HCT116 (cell line): Measurements from ENCODE around the gene RASL10B. TPM values are rescaled to one million over a fixed set of nuclear protein-coding genes. Genes with fewer than 3 reads are reported as not detected.

Experiments
- ATAC-seq: fragments of 200-7000 bp; cut with Tn5 transposase; 2 replicates; pipeline ENCODE4 v1.9.1; 2020; ENCODE audit warnings: mild to moderate bottlenecking, moderate library complexity
- BruUV-seq: library from RNA; stranded (reverse); fragments of 400-500 nt; replicated peaks from 2 replicates; lab custom pipeline; 2021; lab: Mats Ljungman, UMichigan
- CTCF ChIA-PET: fragments of 300-600 bp; sonication (Branson Sonifier 250); formaldehyde crosslinking; loops from one replicate; lab custom pipeline; 2021; ENCODE audit warnings: antibody characterized with exemption; lab: Charles Lee
- POLR2A ChIA-PET: fragments of 300-600, 350-600 bp; sonication (Branson Sonifier 250); formaldehyde crosslinking; loops from one replicate; lab custom pipeline; 2021; ENCODE audit warnings: antibody characterized with exemption; lab: Charles Lee
- RAD21 ChIA-PET, 2 experiments: fragments of 300-600 bp; sonication (Branson Sonifier 250); formaldehyde crosslinking; loops; one replicate each; lab custom pipeline; 2023; ENCODE audit warnings: low total read pairs in 2 of 2; ENCODE audit not compliant: uncharacterized antibody in 2 of 2, unreplicated experiment in 2 of 2, low non-redundant PET in 1 of 2; lab: Charles Lee
- DNase-seq: peaks from one replicate; pipeline ENCODE4 v3.0.0-alpha.2; 2010; ENCODE audit warnings: low read depth, low spot score
- H2AFZ ChIP-seq: fragments of 200-600 bp; shearing (Covaris generic), sonication (generic); 2 replicates; pipeline ENCODE4 v1.6.1; 2017; ENCODE audit warnings: low read depth, mixed run types, mixed read lengths, antibody characterized with exemption, low read length; ENCODE audit not compliant: poor library complexity, severe bottlenecking
- H3K27ac ChIP-seq: 2 replicates; pipeline ENCODE4 v1.5.1; 2012; ENCODE audit warnings: low read depth, low read length
- H3K27me3 ChIP-seq: fragments of 200-600 bp; sonication (generic); 2 replicates; pipeline ENCODE4 v1.6.1; 2016; ENCODE audit warnings: mixed run types, low read length, mixed read lengths; ENCODE audit not compliant: insufficient read depth
- H3K36me3 ChIP-seq, 2 experiments: fragments of 200-500 bp in 1 of 2; fragments of 200-600 bp in 1 of 2; sonication (Bioruptor generic) in 1 of 2; sonication (generic) in 1 of 2; 2 replicates each; pipeline versions ENCODE4 v1.5.1 to v1.6.1; 2014 to 2016; ENCODE audit warnings: low read length in 2 of 2, inconsistent platforms in 1 of 2, mixed read lengths in 1 of 2, mixed run types in 1 of 2; ENCODE audit not compliant: insufficient read depth in 2 of 2, control insufficient read depth in 1 of 2
- H3K4me1 ChIP-seq, 2 experiments: fragments of 200-600 bp in 1 of 2; sonication (generic) in 1 of 2; 2 replicates each; pipeline versions ENCODE4 v1.5.1 to v1.6.1; 2012 to 2017; ENCODE audit warnings: low read length in 2 of 2, inconsistent platforms in 1 of 2, mild to moderate bottlenecking in 1 of 2, mixed read lengths in 1 of 2, mixed run types in 1 of 2, moderate library complexity in 1 of 2; ENCODE audit not compliant: insufficient read depth in 2 of 2, control insufficient read depth in 1 of 2
- H3K4me2 ChIP-seq: fragments of 200-600 bp; sonication (generic); 2 replicates; pipeline ENCODE4 v1.6.1; 2017; ENCODE audit warnings: mixed run types, low read length, mixed read lengths
- H3K4me3 ChIP-seq, 2 experiments: fragments of 200-600 bp in 1 of 2; sonication (generic) in 1 of 2; replicated peaks in 1 of 2; 2 replicates each; pipeline ENCODE4 v1.5.1; 2011 to 2016; ENCODE audit warnings: low read length in 2 of 2, control low read depth in 1 of 2, low read depth in 1 of 2, mild to moderate bottlenecking in 1 of 2, mixed read lengths in 1 of 2, mixed run types in 1 of 2
- H3K79me2 ChIP-seq: fragments of 200-600 bp; sonication (generic); 2 replicates; pipeline ENCODE4 v1.6.1; 2017; ENCODE audit warnings: mild to moderate bottlenecking, mixed run types, low read length, moderate library complexity, mixed read lengths; ENCODE audit not compliant: insufficient read depth
- H3K9ac ChIP-seq: fragments of 200-600 bp; sonication (generic); 2 replicates; pipeline ENCODE4 v1.6.1; 2016; ENCODE audit warnings: low read length, mixed read lengths
- H3K9me2 ChIP-seq: fragments of 200-600 bp; sonication (generic), shearing (Covaris generic); 2 replicates; pipeline ENCODE4 v1.6.1; 2017; ENCODE audit warnings: mixed run types, mild to moderate bottlenecking, moderate library complexity; ENCODE audit not compliant: insufficient read depth
- H3K9me3 ChIP-seq, 2 experiments: fragments of 200-500 bp in 1 of 2; fragments of 200-600 bp in 1 of 2; sonication (Bioruptor generic) in 1 of 2; sonication (generic) in 1 of 2; 2 replicates each; pipeline ENCODE4 v1.6.1; 2014 to 2017; ENCODE audit warnings: low read length in 2 of 2, mixed read lengths in 2 of 2, inconsistent platforms in 1 of 2, low read depth in 1 of 2, mild to moderate bottlenecking in 1 of 2, mixed run types in 1 of 2, moderate library complexity in 1 of 2; ENCODE audit not compliant: control insufficient read depth in 1 of 2, insufficient read depth in 1 of 2
- H4K20me1 ChIP-seq: fragments of 200-600 bp; sonication (generic), shearing (Covaris generic); 2 replicates; pipeline ENCODE4 v1.6.1; 2017; ENCODE audit warnings: mixed run types, mild to moderate bottlenecking, moderate library complexity; ENCODE audit not compliant: insufficient read depth
- ELF1 ChIP-seq: IDR thresholded peaks from 2 replicates; pipeline ENCODE4 v1.6.1; 2012; ENCODE audit warnings: low read depth, borderline replicate concordance
- EZH2phosphoT487 ChIP-seq: fragments of 200-600 bp; IDR thresholded peaks from 2 replicates; pipeline ENCODE4 v1.6.1; 2018; ENCODE audit warnings: antibody characterized with exemption, borderline replicate concordance
- FOSL1 ChIP-seq: IDR thresholded peaks from 2 replicates; pipeline ENCODE4 v1.6.1; 2012; ENCODE audit warnings: low read depth
- JUND ChIP-seq: IDR thresholded peaks from 2 replicates; pipeline ENCODE4 v1.6.1; 2012
- POLR2A ChIP-seq: IDR thresholded peaks from 2 replicates; pipeline ENCODE4 v1.7.0; 2011; ENCODE audit warnings: borderline replicate concordance; ENCODE audit not compliant: insufficient read depth, insufficient read length; ENCODE audit errors: extremely low read depth
- POLR2AphosphoS5 ChIP-seq: IDR thresholded peaks from 2 replicates; pipeline ENCODE4 v1.6.1; 2011; ENCODE audit warnings: mild to moderate bottlenecking, low read depth, low read length, moderate library complexity
- RAD21 ChIP-seq: IDR thresholded peaks from 2 replicates; pipeline ENCODE4 v1.6.1; 2012; ENCODE audit warnings: low read depth, mild to moderate bottlenecking
- SIN3A ChIP-seq: IDR thresholded peaks from 2 replicates; pipeline ENCODE4 v1.6.1; 2012; ENCODE audit warnings: low read depth
- SRF ChIP-seq: IDR thresholded peaks from 2 replicates; pipeline ENCODE4 v1.6.1; 2012; ENCODE audit warnings: low read depth
- TCF7L2 ChIP-seq: IDR thresholded peaks from 2 replicates; pipeline ENCODE4 v1.7.0; 2011; ENCODE audit warnings: borderline replicate concordance, inconsistent platforms; ENCODE audit not compliant: insufficient read depth, insufficient read length; ENCODE audit errors: extremely low read depth
- YY1 ChIP-seq: IDR thresholded peaks from 2 replicates; pipeline ENCODE4 v1.6.1; 2011; ENCODE audit warnings: low read length, low read depth, moderate library complexity, mild to moderate bottlenecking; ENCODE audit not compliant: insufficient replicate concordance; ENCODE audit errors: extremely low read depth
- ZFX ChIP-seq: fragments of 450-650 bp; IDR thresholded peaks from 2 replicates; pipeline ENCODE4 v1.6.1; 2017
- ZNF274 ChIP-seq: fragments of 200-500 bp; sonication (Bioruptor generic); IDR thresholded peaks from 2 replicates; pipeline ENCODE4 v1.6.1; 2014; ENCODE audit warnings: mild to moderate bottlenecking, low read depth, low read length, inconsistent platforms
- intact Hi-C: fragments of 100-400 bp; cut with micrococcal nuclease; formaldehyde crosslinking; loops from 2 replicates; pipeline ENCODE4 v1.10.0; 2022
- total RNA-seq: library from RNA; stranded (reverse); gene quantifications from one replicate; pipeline ENCODE4 v1.2.1, GENCODE V29; 2021; ENCODE audit not compliant: unreplicated experiment
- TF ChIP-seq, protein P1 (sequence below): IDR thresholded peaks from 2 replicates; pipeline ENCODE4 v1.6.1; 2012
- TF ChIP-seq, protein P2 (sequence below), 3 experiments: fragments of 200-600 bp in 1 of 3; sonication (generic) in 1 of 3; IDR thresholded peaks in 2 of 3; conservative IDR thresholded peaks in 1 of 3; 2 replicates each; pipeline ENCODE4 v1.5.1; 2012 to 2017; ENCODE audit warnings: low read depth in 2 of 3, low read length in 2 of 3, antibody characterized with exemption in 1 of 3, borderline replicate concordance in 1 of 3, control low read depth in 1 of 3, mild to moderate bottlenecking in 1 of 3, mixed read lengths in 1 of 3, mixed run types in 1 of 3, moderate library complexity in 1 of 3; ENCODE audit not compliant: insufficient read depth in 1 of 3
- TF ChIP-seq, protein P3 (sequence below): IDR thresholded peaks from 2 replicates; pipeline ENCODE4 v1.6.1; 2011; ENCODE audit warnings: mild to moderate bottlenecking, low read length, moderate library complexity; ENCODE audit not compliant: insufficient replicate concordance; ENCODE audit errors: extremely low read depth
- TF ChIP-seq, protein P4 (sequence below): IDR thresholded peaks from 2 replicates; pipeline ENCODE4 v1.6.1; 2012; ENCODE audit warnings: low read depth

Gene RASL10B
- total RNA-seq, 1 experiment from 2014 or later = 0.15 TPM

DNA sequence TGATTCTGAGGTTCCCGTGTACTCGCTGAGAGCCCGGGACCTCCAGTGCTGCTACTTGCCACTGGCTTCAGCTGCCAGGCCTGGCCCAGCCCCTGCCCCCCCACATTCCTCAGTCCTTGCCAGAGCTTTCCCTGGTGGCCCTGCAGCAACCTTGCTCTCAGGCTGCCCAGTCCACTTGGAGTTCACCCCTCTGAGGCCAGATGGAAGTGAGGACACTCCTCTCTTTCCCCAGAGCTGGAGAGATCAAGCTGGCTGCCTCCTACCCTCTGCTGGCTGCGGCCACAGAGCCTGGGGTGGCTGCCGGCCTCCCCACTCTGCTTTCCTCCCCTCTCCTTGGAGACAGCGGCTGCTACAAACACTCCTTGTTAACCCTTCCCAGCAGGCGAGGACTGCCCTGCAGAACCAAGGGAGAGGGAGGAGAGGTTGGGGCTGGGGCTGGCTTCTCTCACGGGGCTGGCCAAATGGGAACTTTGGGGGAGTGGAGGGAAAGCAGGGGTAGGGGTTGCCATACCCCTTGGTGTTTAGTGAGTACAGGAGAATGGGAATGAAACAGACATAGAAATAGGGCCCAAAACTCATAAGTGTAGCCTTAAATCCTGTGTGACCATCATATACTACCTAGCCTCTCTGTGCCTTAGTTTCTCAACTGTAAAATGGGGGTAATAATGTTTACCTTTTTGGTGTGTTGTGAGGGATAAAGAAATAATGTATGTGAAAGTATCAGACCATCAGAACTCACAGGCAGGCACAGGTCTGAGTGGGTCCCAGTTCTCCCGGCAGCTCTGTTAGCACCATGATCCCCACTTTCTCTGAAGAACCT lies 21.7 kb downstream of the RASL10B start, which contains the start of gene GAS2L2:
TSS of gene GAS2L2 (minus strand) at position 295 of the 820 bp plus-strand sequence. CDS start 389 bp downstream, outside the sequence.
- POLR2A ChIA-PET = no interaction called here
- no peak for TF ChIP-seq POLR2AphosphoS5
- TF ChIP-seq, protein P1, sequence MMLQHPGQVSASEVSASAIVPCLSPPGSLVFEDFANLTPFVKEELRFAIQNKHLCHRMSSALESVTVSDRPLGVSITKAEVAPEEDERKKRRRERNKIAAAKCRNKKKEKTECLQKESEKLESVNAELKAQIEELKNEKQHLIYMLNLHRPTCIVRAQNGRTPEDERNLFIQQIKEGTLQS = no peak
- no peak for TF ChIP-seq EZH2phosphoT487
- TF ChIP-seq ELF1 = no peak
- TF ChIP-seq, protein P2, sequence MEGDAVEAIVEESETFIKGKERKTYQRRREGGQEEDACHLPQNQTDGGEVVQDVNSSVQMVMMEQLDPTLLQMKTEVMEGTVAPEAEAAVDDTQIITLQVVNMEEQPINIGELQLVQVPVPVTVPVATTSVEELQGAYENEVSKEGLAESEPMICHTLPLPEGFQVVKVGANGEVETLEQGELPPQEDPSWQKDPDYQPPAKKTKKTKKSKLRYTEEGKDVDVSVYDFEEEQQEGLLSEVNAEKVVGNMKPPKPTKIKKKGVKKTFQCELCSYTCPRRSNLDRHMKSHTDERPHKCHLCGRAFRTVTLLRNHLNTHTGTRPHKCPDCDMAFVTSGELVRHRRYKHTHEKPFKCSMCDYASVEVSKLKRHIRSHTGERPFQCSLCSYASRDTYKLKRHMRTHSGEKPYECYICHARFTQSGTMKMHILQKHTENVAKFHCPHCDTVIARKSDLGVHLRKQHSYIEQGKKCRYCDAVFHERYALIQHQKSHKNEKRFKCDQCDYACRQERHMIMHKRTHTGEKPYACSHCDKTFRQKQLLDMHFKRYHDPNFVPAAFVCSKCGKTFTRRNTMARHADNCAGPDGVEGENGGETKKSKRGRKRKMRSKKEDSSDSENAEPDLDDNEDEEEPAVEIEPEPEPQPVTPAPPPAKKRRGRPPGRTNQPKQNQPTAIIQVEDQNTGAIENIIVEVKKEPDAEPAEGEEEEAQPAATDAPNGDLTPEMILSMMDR (IDR thresholded peaks at IDR 0.05 in 2 of 3, conservative IDR thresholded peaks at IDR 0.05 in 1 of 3; ENCODE audit: borderline replicate concordance in 1 of 3, insufficient read depth in 1 of 3, low read depth in 2 of 3, low read length in 2 of 3) = no peak
- no peak for TF ChIP-seq YY1
- no peak for TF ChIP-seq POLR2A
- TF ChIP-seq, protein P3, sequence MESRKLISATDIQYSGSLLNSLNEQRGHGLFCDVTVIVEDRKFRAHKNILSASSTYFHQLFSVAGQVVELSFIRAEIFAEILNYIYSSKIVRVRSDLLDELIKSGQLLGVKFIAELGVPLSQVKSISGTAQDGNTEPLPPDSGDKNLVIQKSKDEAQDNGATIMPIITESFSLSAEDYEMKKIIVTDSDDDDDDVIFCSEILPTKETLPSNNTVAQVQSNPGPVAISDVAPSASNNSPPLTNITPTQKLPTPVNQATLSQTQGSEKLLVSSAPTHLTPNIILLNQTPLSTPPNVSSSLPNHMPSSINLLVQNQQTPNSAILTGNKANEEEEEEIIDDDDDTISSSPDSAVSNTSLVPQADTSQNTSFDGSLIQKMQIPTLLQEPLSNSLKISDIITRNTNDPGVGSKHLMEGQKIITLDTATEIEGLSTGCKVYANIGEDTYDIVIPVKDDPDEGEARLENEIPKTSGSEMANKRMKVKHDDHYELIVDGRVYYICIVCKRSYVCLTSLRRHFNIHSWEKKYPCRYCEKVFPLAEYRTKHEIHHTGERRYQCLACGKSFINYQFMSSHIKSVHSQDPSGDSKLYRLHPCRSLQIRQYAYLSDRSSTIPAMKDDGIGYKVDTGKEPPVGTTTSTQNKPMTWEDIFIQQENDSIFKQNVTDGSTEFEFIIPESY = no peak
- TF ChIP-seq, protein P4, sequence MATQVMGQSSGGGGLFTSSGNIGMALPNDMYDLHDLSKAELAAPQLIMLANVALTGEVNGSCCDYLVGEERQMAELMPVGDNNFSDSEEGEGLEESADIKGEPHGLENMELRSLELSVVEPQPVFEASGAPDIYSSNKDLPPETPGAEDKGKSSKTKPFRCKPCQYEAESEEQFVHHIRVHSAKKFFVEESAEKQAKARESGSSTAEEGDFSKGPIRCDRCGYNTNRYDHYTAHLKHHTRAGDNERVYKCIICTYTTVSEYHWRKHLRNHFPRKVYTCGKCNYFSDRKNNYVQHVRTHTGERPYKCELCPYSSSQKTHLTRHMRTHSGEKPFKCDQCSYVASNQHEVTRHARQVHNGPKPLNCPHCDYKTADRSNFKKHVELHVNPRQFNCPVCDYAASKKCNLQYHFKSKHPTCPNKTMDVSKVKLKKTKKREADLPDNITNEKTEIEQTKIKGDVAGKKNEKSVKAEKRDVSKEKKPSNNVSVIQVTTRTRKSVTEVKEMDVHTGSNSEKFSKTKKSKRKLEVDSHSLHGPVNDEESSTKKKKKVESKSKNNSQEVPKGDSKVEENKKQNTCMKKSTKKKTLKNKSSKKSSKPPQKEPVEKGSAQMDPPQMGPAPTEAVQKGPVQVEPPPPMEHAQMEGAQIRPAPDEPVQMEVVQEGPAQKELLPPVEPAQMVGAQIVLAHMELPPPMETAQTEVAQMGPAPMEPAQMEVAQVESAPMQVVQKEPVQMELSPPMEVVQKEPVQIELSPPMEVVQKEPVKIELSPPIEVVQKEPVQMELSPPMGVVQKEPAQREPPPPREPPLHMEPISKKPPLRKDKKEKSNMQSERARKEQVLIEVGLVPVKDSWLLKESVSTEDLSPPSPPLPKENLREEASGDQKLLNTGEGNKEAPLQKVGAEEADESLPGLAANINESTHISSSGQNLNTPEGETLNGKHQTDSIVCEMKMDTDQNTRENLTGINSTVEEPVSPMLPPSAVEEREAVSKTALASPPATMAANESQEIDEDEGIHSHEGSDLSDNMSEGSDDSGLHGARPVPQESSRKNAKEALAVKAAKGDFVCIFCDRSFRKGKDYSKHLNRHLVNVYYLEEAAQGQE = no peak
- no peak for TF ChIP-seq SIN3A
- no peak for TF ChIP-seq RAD21
- TF ChIP-seq SRF = no peak
- TF ChIP-seq TCF7L2 = no peak
- TF ChIP-seq ZFX = no peak
- no peak for TF ChIP-seq FOSL1
- TF ChIP-seq JUND = no peak
- TF ChIP-seq ZNF274 = no peak
- DNase-seq = no peak
- Histone ChIP-seq H3K36me3 (no peaks in the 10 kb centered on the region), H4K20me1 (no peaks in the 10 kb centered on the region), H3K27me3 (peaks cover 4% of the 10 kb centered on the region; the same call in 1 of the 2 replicates), H3K4me2 (no peak within 1 kb of the TSS), H2AFZ (no peak within 1 kb of the TSS), H3K4me3 (no peak within 1 kb of the TSS), H3K4me1 (no peaks in the 10 kb centered on the region), H3K79me2 (no peaks in the 10 kb centered on the region), H3K9me3 (no peaks in the 10 kb centered on the region), H3K27ac (no peak within 1 kb of the TSS), H3K9ac (no peak within 1 kb of the TSS), H3K9me2 (no peaks in the 10 kb centered on the region)
- no peak for ATAC-seq
- BruUV-seq = no TSS peak
- intact Hi-C loops = no loop called here
- CTCF ChIA-PET = no interaction called here
- RAD21 ChIA-PET = no interaction called here
